Sigmoid colon (tissue), 7 donors: ENCODE data around the gene DIS3L2. TPM values are rescaled to one million over a fixed set of nuclear protein-coding genes. Genes with fewer than 3 reads are reported as not detected.

Experiments used
- DNase-seq: peaks from one replicate; pipeline ENCODE4 v3.0.0-alpha.2; 2019
- H3K27ac ChIP-seq, 4 donors: fragments of 200-600 bp; sonication (generic); one replicate each; pipeline ENCODE4 v1.5.1; 2016 to 2019; ENCODE audit warnings: mild to moderate bottlenecking in 1 of 4
- H3K27me3 ChIP-seq, 3 donors: fragments of 200-600 bp; sonication (generic); one replicate each; pipeline ENCODE4 v1.5.1; 2019; ENCODE audit warnings: mild to moderate bottlenecking in 1 of 3
- H3K36me3 ChIP-seq, 4 donors: fragments of 200-600 bp; sonication (generic); one replicate each; pipeline ENCODE4 v1.5.1; 2016 to 2019
- H3K4me1 ChIP-seq, 4 donors: fragments of 200-600 bp; sonication (generic); one replicate each; pipeline ENCODE4 v1.5.1; 2017 to 2019
- H3K4me3 ChIP-seq, 4 donors: fragments of 200-600 bp; sonication (generic); one replicate each; pipeline ENCODE4 v1.5.1; 2017 to 2019; ENCODE audit warnings: mild to moderate bottlenecking in 2 of 4, moderate library complexity in 1 of 4
- H3K9me3 ChIP-seq, 4 donors: fragments of 200-600 bp in 3 of 4; sonication (generic) in 3 of 4; one replicate each; pipeline versions ENCODE4 v1.5.1 to v1.6.1; 2013 to 2019
- CTCF ChIP-seq, 4 experiments: fragments of 450-650 bp in 3 of 4; fragments of 200-600 bp in 1 of 4; IDR thresholded peaks; one replicate each; pipeline ENCODE4 v1.5.1; 2016 to 2019; ENCODE audit warnings: antibody characterized with exemption in 4 of 4, mild to moderate bottlenecking in 3 of 4, moderate library complexity in 2 of 4
- EP300 ChIP-seq, 4 donors: sonication (generic); formaldehyde crosslinking; IDR thresholded peaks; one replicate each; pipeline ENCODE4 v1.6.1; 2017; ENCODE audit warnings: antibody characterized with exemption in 4 of 4
- POLR2A ChIP-seq, 2 donors: fragments of 450-650 bp; IDR thresholded peaks; one replicate each; pipeline ENCODE4 v1.6.1; 2016; ENCODE audit warnings: antibody characterized with exemption in 2 of 2, mild to moderate bottlenecking in 2 of 2, moderate library complexity in 2 of 2
- POLR2AphosphoS5 ChIP-seq, 4 donors: sonication (generic); formaldehyde crosslinking; IDR thresholded peaks; one replicate each; pipeline ENCODE4 v1.6.1; 2017; ENCODE audit warnings: antibody characterized with exemption in 4 of 4
- WGBS, 2 donors: extraction: QIAGEN DNeasy Blood & Tissue Kit; methylation state at CpG; one replicate each; pipeline ENCODE4 v1.1.7; 2013; 5-methylcytosine and 5-hydroxymethylcytosine counted together
- intact Hi-C: fragments of 100-400 bp; cut with DNase I; formaldehyde crosslinking; loops from one replicate; pipeline ENCODE4 v1.15.1; 2023
- polyA plus RNA-seq, 3 donors: library from polyadenylated mRNA; stranded (reverse); fragments of 200-250 nt; gene quantifications; one replicate each; pipeline ENCODE4 v1.2.3, GENCODE V29; 2013
- total RNA-seq, 4 donors: library from RNA; depleted of rRNA; stranded (reverse); fragments of >200 nt; gene quantifications; one replicate each; pipeline ENCODE4 v1.1.0, GENCODE V29; 2016
- donor health status: healthy with polysubstance abuse.
- donor health status: Bipolar disorder and iron deficiency.
- donor health status: healthy.

Gene DIS3L2
- total and polyA plus RNA-seq, 7 donors = 8.8 to 37.9 (median 22.5) TPM

DNA sequence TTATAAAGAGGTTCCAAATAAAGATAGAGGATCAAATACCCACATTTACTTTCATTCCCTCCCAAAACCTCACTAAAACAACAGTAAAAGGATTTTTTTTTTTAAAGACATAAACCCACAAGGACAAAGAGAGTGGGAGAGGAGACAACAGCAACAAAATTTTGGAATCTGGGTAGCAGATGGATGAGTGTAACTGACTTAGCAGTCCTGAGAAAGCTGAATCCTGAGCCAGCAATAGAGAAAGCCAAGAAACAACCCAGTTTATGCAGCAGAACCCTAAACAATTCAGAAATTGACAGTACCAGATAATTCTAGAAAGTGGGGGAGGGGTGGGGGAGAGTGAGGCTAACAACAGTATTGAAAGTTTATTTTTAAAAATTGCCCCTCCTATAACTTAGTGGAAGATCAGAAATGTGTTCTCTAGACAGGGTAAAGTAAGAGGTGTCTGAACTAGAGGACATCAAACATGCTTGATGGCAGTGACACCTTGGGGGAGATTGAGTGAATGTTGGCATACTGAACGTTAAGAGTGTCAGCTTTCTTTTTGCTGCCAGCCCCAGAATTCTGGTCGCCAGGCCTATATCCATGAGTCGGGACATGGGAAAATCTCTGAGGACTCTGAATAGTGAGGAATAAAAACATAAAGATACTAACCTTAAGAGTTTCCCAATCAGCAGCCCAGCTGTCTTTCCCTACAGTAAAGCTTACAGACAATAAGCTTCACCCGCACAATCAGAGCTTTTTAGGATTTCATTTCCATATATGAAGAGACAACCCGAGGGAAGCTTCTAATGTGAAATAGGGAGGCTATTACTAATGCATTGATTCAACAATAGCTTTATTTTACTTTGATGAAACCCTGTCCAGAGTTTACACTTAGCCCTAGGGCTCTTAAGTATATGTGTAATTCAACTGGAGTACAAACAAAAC lies 289.0 kb downstream of the DIS3L2 start:
- no peak overlapping the region for H3K27ac ChIP-seq
- TF ChIP-seq POLR2AphosphoS5 (IDR thresholded peaks at IDR 0.05) (no peak), POLR2A (IDR thresholded peaks at IDR 0.05) (no peak), EP300 (IDR thresholded peaks at IDR 0.05) (no peak), CTCF (IDR thresholded peaks at IDR 0.05) (no peak)
- H3K9me3 ChIP-seq = no peaks in the 10 kb centered on the region
- peaks cover 0 to 25% (median 5%) of the 10 kb centered on the region in 4 donors for H3K36me3 ChIP-seq
- WGBS, 2 donors = 81 to 89% methylated on average over 5 of the region's 5 CpGs
- intact Hi-C loops = no loop called here
- no peaks in the 10 kb centered on the region for H3K4me1 ChIP-seq
- no peaks in the 10 kb centered on the region for H3K27me3 ChIP-seq
- DNase-seq = no peak
- no peak overlapping the region for H3K4me3 ChIP-seq

GRCh38 chr2:232255033-232255432 lies 293.5 kb downstream of the DIS3L2 start:
- TF ChIP-seq POLR2AphosphoS5 (IDR thresholded peaks at IDR 0.05) (no peak), EP300 (IDR thresholded peaks at IDR 0.05) (no peak), POLR2A (IDR thresholded peaks at IDR 0.05) (no peak), CTCF (IDR thresholded peaks at IDR 0.05) (no peak)
- no peaks in the 10 kb centered on the region for H3K27me3 ChIP-seq
- DNase-seq = no peak
- H3K9me3 ChIP-seq = no peaks in the 10 kb centered on the region
- no peak overlapping the region for H3K27ac ChIP-seq
- H3K4me1 ChIP-seq = no peaks in the 10 kb centered on the region
- peaks cover 0 to 19% (median 0%) of the 10 kb centered on the region in 4 donors for H3K36me3 ChIP-seq
- intact Hi-C loops = no loop called here
- 98 to 99% methylated on average over 5 of the region's 5 CpGs for WGBS, 2 donors
- H3K4me3 ChIP-seq = no peak overlapping the region

GRCh38 chr2:232260075-232260474 lies 298.6 kb downstream of the DIS3L2 start:
- no peaks in the 10 kb centered on the region for H3K9me3 ChIP-seq
- H3K27me3 ChIP-seq = no peaks in the 10 kb centered on the region
- DNase-seq = peak; percentile 15
- H3K4me3 ChIP-seq = no peak overlapping the region
- TF ChIP-seq POLR2A (IDR thresholded peaks at IDR 0.05) = no peak
- TF ChIP-seq EP300 (IDR thresholded peaks at IDR 0.05) = no peak
- no peak for TF ChIP-seq POLR2AphosphoS5 (IDR thresholded peaks at IDR 0.05)
- no peak for TF ChIP-seq CTCF (IDR thresholded peaks at IDR 0.05)
- peaks cover 3 to 45% (median 15%) of the 10 kb centered on the region in 4 donors for H3K36me3 ChIP-seq
- intact Hi-C loops = no loop called here
- WGBS, 2 donors = 64 to 87% methylated on average over 3 of the region's 3 CpGs
- H3K4me1 ChIP-seq = no peaks in the 10 kb centered on the region
- no peak overlapping the region for H3K27ac ChIP-seq

DNA sequence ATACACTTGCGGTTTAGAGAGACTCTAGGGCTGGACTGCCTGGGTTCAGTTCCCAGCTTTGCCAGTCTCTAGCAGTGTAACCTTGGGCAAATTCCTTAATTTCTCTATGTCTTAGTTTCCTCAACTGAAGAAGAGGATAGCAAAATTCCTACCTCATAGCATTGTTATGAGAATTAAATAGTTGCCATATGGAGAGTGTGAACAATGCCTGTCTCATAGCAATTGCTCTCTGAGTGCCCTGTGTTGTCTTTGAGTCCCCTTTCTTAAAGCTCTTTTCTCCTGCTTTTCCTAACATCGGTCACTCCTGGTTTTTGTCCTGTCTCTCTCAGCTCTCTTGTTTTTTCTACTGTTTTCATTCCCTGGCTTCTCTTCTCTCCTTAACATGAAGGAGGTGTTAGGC lies 300.3 kb downstream of the DIS3L2 start:
- no peak overlapping the region for H3K27ac ChIP-seq
- no peaks in the 10 kb centered on the region for H3K9me3 ChIP-seq
- peaks cover 3 to 53% (median 15%) of the 10 kb centered on the region in 4 donors for H3K36me3 ChIP-seq
- peak; percentile 6 for DNase-seq
- no peak overlapping the region for H3K4me3 ChIP-seq
- TF ChIP-seq CTCF (IDR thresholded peaks at IDR 0.05) (no peak), POLR2AphosphoS5 (IDR thresholded peaks at IDR 0.05) (no peak), POLR2A (IDR thresholded peaks at IDR 0.05) (no peak), EP300 (IDR thresholded peaks at IDR 0.05) (no peak)
- H3K4me1 ChIP-seq = no peaks in the 10 kb centered on the region
- no peaks in the 10 kb centered on the region for H3K27me3 ChIP-seq
- intact Hi-C loops = no loop called here
- 96% methylated on average over 2 of the region's 2 CpGs for WGBS, 2 donors
